Activated CD8-positive, alpha-beta memory T cell treated with anti-CD3 and anti-CD28 coated beads, Interleukin-2, amount 50 U/mL, for 24 hours (primary cell): ENCODE results near the gene CRYBB1.

Experiments
- DNase-seq: peaks from one replicate; pipeline ENCODE4 v3.0.0-alpha.2; 2020; ENCODE audit errors: extremely low read depth

The CRYBB1 gene

GRCh38 chr22:26577081-26577480, 40.7 kb downstream of the CRYBB1 start:
- DNase-seq: no peak

- no peak for DNase-seq
Measured at GRCh38 chr22:26576026-26576680, 41.7 kb downstream of the CRYBB1 start.

DNA sequence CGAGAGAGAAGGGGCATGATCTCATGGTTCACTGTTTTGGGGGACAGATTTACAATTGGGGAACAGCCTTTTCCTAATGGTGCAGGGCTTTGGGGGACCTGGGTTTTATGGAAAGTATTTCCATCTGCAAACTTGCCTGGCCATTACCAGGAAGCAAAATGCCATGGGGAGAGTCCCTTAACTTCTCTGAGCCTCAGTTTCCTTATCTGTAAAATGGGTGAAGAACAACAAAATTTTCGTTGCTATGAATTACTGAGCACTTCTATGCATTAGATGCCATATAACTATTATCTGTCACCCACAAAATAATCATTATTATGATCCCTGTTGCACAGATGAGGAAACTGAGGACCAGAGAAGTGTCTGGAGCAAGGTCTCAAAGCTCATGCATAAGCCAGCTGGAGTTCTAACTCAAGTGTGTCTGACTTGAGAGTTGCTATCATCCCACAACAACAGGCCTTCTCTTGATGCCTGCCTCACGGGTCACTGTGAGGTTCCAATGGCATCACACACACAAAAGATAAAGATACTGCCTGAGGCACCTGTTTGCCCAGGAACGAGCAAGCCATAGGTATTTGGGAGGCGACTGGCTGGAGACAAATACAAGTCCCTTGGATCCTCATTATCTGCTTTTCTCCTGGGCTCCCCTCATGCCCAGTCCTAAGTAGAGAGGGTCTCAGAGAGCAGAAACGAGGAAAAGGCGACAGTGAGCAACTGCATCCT, 43.7 kb downstream of the CRYBB1 start:
- DNase-seq: no peak

GRCh38 chr22:26573026-26573662, 44.7 kb downstream of the CRYBB1 start:
- no peak for DNase-seq

- DNase-seq: no peak
Measured at GRCh38 chr22:26570864-26571525, 46.8 kb downstream of the CRYBB1 start.

- DNase-seq: no peak
Measured at GRCh38 chr22:26570115-26570514, 47.7 kb downstream of the CRYBB1 start.

GRCh38 chr22:26568207-26568706, 49.6 kb downstream of the CRYBB1 start:
- DNase-seq: no peak

DNA sequence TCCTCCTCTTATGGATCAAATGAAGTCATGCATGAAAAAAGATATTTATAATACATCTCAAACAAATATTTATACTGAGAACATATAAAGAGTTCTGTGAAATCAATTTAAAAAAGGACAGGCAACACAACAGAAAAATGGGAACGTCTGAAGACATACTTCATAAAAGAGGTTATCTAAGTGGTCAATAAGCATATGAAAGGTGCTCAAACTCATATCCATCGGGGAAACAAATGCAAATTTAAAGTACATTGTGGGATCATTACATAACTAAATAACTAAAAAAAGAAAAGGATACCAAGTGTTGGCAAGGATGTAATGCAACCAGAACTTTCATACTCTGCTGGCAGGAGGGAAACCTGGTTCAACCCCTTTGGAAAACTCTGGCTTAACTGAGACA, 50.2 kb downstream of the CRYBB1 start:
- DNase-seq: no peak

GRCh38 chr22:26566994-26567393, 50.8 kb downstream of the CRYBB1 start:
- no peak for DNase-seq

DNA sequence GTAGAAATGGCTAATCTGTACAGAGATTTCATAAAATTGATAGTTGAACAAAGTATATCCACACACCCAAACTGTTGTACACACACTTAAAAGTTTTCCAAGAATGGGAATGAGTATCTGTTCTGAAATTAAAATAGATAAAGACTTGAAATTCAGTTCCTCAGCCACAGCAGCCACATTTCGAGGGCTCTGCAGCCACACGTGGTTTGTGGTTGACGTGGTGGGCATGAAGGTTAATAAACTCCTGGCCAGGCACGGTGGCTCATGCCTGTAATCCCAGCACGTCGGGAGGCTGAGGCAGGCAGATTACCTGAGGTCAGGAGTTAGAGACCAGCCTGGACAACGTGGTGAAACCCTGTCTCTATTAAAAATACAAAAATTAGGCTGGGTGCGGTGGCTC, 51.9 kb downstream of the CRYBB1 start:
- DNase-seq: no peak

DNA sequence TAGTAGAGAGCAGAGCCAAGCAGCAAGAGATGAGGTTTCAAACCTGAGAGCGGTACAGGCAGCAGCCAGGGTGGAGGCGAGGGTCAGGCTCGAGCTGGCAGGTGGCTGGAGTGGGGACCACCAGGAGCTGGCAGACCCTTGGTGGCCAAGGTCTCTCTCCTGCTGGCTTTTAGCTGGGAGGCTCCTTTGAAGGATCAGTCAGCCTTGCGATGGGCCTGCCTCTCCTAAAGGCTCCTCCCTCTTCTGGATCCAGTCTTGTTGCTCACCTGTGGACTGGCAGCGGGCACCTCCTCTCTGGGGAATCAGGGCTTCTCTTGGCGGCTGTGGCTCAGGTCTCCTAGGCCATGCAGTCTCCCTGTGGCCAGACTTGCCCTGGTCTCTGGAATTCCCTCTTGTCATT, 52.6 kb downstream of the CRYBB1 start:
- DNase-seq: no peak

GRCh38 chr22:26564672-26565071, 53.2 kb downstream of the CRYBB1 start:
- no peak for DNase-seq

- DNase-seq: no peak
Measured at GRCh38 chr22:26564181-26564580, 53.6 kb downstream of the CRYBB1 start.

GRCh38 chr22:26563022-26563421, 54.8 kb downstream of the CRYBB1 start:
- DNase-seq: no peak

DNA sequence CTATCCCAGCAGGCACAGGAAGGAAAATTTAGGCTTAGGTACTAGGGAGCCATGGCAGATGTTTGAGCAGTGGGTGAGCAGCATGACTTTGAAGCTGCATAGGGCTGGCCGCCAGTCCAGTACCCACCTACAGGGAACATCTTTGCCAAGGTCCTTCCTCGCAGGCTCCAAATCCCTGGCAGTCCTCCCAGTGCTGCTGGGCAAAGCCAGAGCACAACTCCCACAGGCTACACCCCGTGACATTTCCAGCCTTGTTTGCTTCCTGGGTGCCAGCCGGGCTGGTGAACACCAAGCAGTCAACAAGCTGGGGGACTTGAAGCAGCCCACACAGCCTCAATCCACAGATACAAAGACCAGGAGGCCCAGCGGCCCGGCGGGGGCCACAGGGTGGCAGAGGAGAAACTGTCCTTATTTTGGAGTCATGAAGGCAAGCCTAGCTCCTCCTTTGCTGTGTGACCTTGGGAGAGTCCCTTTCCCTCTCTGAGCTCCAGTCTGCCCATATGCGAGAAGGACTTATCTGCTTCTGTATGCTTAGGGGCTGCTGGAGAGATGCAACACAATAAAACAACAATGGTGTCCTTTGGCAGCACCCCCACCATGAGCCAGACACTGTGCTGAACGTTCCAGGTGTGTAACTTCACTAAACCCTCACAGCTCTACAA, 55.9 kb downstream of the CRYBB1 start:
- DNase-seq: no peak

DNA sequence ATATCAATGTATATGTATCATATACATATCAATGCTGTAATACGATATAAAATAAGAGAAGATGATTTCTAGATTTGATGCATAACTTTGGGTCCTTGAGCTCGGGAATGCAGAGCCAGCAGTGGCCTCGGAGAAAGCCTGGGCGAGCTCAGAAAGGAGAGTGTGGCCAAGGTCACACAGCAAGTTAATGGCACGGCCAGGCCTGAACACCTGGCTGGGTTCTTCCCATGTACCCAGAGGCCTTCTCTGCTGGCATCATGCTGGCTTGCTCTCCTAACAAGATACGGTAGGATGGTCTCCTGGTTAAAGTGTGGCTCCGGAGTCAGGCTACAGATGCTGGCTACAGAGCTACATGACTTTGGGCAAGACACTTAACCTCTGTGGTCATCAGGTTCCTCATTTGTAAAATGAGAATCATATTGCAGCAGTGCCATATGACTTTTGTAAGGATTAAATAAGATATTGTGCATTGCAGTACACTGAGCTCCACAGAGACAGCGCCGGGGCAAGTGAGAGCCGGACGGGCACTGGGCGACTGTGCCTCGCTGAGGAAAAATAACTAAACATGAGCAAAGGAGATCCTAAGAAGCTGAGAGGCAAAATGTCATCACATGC, 57.8 kb downstream of the CRYBB1 start:
- DNase-seq: no peak

- DNase-seq: no peak
Measured at GRCh38 chr22:26558248-26558895, 59.5 kb downstream of the CRYBB1 start.

GRCh38 chr22:26556904-26557303, 60.9 kb downstream of the CRYBB1 start:
- no peak for DNase-seq

DNA sequence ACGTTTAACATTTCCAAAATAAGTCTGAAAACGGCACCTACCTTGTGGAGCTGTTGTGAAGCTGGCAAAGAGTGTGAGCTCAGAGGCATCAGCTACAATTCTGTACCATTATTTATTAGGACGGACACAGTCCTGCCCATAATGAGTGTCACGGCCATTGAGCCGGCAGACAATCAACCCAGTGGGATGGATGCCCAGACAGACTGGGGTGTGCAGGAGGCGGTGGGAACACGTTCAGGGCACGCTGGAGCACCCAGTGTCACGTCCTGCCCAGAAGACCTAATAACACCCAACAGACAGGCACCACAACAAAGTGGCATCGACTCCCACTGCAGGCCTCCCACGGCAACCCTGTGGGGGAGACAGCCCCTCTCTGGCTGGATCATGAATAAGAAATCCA, 62.3 kb downstream of the CRYBB1 start:
- DNase-seq: no peak

GRCh38 chr22:26554956-26555355, 62.9 kb downstream of the CRYBB1 start:
- DNase-seq: no peak
